WTC11 (cell line): ENCODE measurements around the gene PURB.

Experiments
- ATF2 ChIP-seq: sonication (generic); formaldehyde crosslinking; IDR thresholded peaks from 2 replicates; pipeline ENCODE4 v1.8.1; 2022; ENCODE audit warnings: low read depth, missing genetic modification reagents, borderline replicate concordance
- CTCF ChIP-seq: fragments of 200-600 bp; IDR thresholded peaks from 2 replicates; pipeline ENCODE4 v1.8.0; 2022; ENCODE audit warnings: antibody characterized with exemption
- FOXJ3 ChIP-seq: sonication (generic); formaldehyde crosslinking; IDR thresholded peaks from 2 replicates; pipeline ENCODE4 v1.9.0; 2021; ENCODE audit warnings: missing genetic modification reagents, mild to moderate bottlenecking, borderline replicate concordance
- NR2C2 ChIP-seq: sonication (generic); formaldehyde crosslinking; IDR thresholded peaks from 2 replicates; pipeline ENCODE4 v1.8.0; 2022; ENCODE audit warnings: mild to moderate bottlenecking, missing genetic modification reagents
- USF1 ChIP-seq: sonication (generic); formaldehyde crosslinking; IDR thresholded peaks from 2 replicates; pipeline ENCODE4 v1.8.0; 2022; ENCODE audit warnings: mild to moderate bottlenecking, missing genetic modification reagents

- TF ChIP-seq ATF2 (CRISPR knock-in tag): no peak
- no peak for TF ChIP-seq CTCF
- no peak for TF ChIP-seq NR2C2 (CRISPR knock-in tag)
- TF ChIP-seq USF1 (CRISPR knock-in tag): no peak
- no peak for TF ChIP-seq FOXJ3 (CRISPR knock-in tag)
Observed at GRCh38 chr7:44899443-44899842, 14.1 kb upstream of the PURB start.
